Breast epithelium (tissue), 4 donors: Measurements from ENCODE around the gene PSG3. TPM values are rescaled to one million over a fixed set of nuclear protein-coding genes. Genes with fewer than 3 reads are reported as not detected.
"Not testable (repeated sequence)": the region's sequence is repeated elsewhere in the genome, so short reads cannot be mapped to it uniquely, and the experiment has no call there.

Source experiments
- DNase-seq, 2 donors: peaks; one replicate each; pipeline ENCODE4 v3.0.0-alpha.2; 2019; ENCODE audit warnings: low spot score in 2 of 2
- H3K27ac ChIP-seq, 2 donors: fragments of 200-600 bp; sonication (generic) in 1 of 2; one replicate each; pipeline ENCODE4 v1.5.1; 2016 to 2019; ENCODE audit warnings: mild to moderate bottlenecking in 1 of 2
- H3K27me3 ChIP-seq, 2 donors: fragments of 200-600 bp; sonication (generic) in 1 of 2; one replicate each; pipeline versions ENCODE4 v1.5.1 to v1.6.0; 2017 to 2019; ENCODE audit warnings: control low read depth in 1 of 2, mild to moderate bottlenecking in 1 of 2
- H3K36me3 ChIP-seq: fragments of 200-600 bp; one replicate; pipeline ENCODE4 v1.5.1; 2019
- H3K4me1 ChIP-seq, 2 donors: fragments of 200-600 bp; sonication (generic); one replicate each; pipeline ENCODE4 v1.5.1; 2016 to 2019; ENCODE audit warnings: control low read depth in 1 of 2
- H3K4me3 ChIP-seq, 3 donors: fragments of 200-600 bp; sonication (generic); 1 replicate in 2 of 3; 2 replicates in 1 of 3; pipeline ENCODE4 v1.5.1; 2016 to 2019; ENCODE audit warnings: mild to moderate bottlenecking in 3 of 3, moderate library complexity in 2 of 3
- H3K9me3 ChIP-seq, 2 donors: fragments of 200-600 bp; sonication (generic) in 1 of 2; one replicate each; pipeline ENCODE4 v1.5.1; 2016 to 2019; ENCODE audit warnings: control low read depth in 1 of 2
- CTCF ChIP-seq, 3 donors: fragments of 450-650 bp; IDR thresholded peaks; one replicate each; pipeline ENCODE4 v1.5.1; 2016 to 2017; ENCODE audit warnings: antibody characterized with exemption in 3 of 3, mild to moderate bottlenecking in 3 of 3, moderate library complexity in 3 of 3
- POLR2A ChIP-seq: fragments of 450-650 bp; IDR thresholded peaks from one replicate; pipeline ENCODE4 v1.6.1; 2016; ENCODE audit warnings: antibody characterized with exemption, mild to moderate bottlenecking, moderate library complexity
- POLR2AphosphoS5 ChIP-seq, 3 donors: sonication (generic); formaldehyde crosslinking; IDR thresholded peaks; one replicate each; pipeline ENCODE4 v1.6.1; 2017; ENCODE audit warnings: antibody characterized with exemption in 3 of 3
- intact Hi-C: fragments of 100-400 bp; cut with DNase I; formaldehyde crosslinking; loops from one replicate; pipeline ENCODE4 v1.15.1; 2023; ENCODE audit warnings: low total_unique reads
- total RNA-seq, 3 donors: library from RNA; depleted of rRNA; stranded (reverse); fragments of >200 nt; gene quantifications; one replicate each; pipeline ENCODE4 v1.1.0, GENCODE V29; 2016

Gene PSG3
- total RNA-seq, 3 donors from 2014 or later, result not detected

DNA sequence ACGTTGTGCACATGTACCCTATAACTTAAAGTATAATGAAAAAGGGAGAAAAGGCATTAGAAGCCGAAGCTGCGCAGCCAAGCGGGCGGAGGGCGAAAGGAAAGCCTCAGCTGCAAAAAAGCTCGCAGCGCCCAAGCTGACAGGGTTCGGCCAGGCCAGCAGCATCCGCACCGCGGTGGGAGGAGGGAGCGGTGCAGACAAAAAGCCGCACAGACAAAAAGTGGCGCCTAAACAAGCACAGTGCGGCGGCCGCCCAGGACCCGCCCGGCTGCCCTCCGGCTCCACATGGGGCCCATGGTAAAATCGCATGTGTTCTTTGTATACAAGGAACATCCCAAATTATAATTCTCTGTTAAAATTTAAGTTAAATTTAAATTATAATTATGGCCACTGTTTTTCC lies 42.4 kb downstream of the PSG3 start:
- intact Hi-C loops, result no loop called here
- no peaks in the 10 kb centered on the region for H3K4me1 ChIP-seq
- no peak overlapping the region for H3K27ac ChIP-seq
- H3K36me3 ChIP-seq, result no peaks in the 10 kb centered on the region
- no peak overlapping the region for H3K4me3 ChIP-seq
- no peak for DNase-seq
- H3K27me3 ChIP-seq, result no peaks in the 10 kb centered on the region
- H3K9me3 ChIP-seq, result peaks cover 0 to 4% of the 10 kb centered on the region in 2 donors
- TF ChIP-seq POLR2A (no peak), CTCF (IDR thresholded peaks at IDR 0.05) (no peak), POLR2AphosphoS5 (IDR thresholded peaks at IDR 0.05) (no peak)

DNA sequence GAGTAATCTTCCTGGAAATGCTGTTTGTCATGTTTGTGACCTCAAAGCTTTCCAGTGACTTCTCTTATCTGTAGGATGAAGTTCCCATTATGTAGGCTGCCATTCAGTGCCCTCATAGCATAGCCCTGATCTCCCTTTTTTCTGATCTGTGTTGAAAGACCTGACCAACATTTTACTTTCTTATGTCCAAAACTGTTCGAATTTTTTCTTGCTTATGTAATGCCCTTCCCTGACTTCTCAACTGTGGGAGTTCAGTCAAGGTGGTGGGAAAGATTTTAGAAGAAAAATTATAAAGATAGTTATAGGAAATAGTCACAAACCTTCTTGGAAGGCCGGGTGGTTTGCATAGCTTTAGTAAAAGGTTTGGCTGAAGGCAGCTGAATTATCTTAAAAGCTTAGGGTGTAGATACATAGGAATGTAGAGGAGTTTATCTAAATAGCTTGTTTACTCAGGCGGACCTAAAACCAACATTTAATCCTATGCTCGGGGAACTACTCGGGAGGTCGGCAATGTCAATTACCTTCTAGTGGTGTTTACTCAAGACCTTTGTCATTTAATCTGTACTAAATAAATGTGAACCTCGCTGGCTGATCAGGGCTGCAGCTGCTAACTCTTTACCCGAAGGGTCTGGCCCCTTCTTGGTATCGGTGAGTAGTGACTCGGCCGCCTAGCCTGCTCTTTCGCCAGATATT lies 44.3 kb downstream of the PSG3 start:
- Histone ChIP-seq H3K36me3 (no peaks in the 10 kb centered on the region), H3K27ac (no peak overlapping the region), H3K27me3 (no peaks in the 10 kb centered on the region), H3K9me3 (peaks cover 0 to 4% of the 10 kb centered on the region in 2 donors), H3K4me1 (no peaks in the 10 kb centered on the region), H3K4me3 (no peak overlapping the region)
- no peak for DNase-seq
- intact Hi-C loops, result no loop called here
- TF ChIP-seq CTCF (IDR thresholded peaks at IDR 0.05) (no peak), POLR2AphosphoS5 (IDR thresholded peaks at IDR 0.05) (no peak), POLR2A (no peak)

GRCh38 chr19:42693760-42694350 lies 46.4 kb downstream of the PSG3 start:
- no peak for DNase-seq

DNA sequence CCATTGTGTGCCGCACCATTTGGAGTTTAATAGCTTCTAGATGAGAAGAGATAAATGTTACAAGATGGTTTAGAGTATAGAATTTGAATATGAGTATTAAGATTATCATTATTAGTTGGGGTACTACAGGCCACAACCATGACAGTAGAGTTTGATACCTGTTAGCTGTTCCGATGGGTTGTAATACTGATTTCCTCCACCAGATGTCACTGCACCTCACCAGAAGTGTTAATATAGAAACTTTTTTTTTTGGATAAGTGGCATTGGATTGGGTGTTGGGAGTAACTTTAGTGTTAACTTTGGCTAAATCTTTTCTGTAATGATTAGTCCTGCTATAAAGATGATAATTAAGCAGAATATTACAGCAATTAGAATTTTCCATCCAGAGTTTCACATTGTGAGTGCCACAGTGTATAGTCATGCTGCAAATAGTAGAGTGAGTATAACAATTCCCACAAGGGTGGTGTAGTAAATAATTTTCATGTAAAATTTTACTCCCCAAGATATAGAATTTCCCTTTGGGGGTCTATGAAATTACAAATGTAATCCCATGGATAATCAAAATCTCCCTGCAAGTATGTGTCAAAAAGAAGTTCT lies 56.3 kb downstream of the PSG3 start:
- Histone ChIP-seq H3K4me1 (no peaks in the 10 kb centered on the region), H3K27ac (no peak overlapping the region), H3K9me3 (peaks cover 7 to 23% of the 10 kb centered on the region in 2 donors), H3K4me3 (no peak overlapping the region), H3K36me3 (no peaks in the 10 kb centered on the region), H3K27me3 (no peaks in the 10 kb centered on the region)
- TF ChIP-seq CTCF (IDR thresholded peaks at IDR 0.05), result peak in 1 of 3 donors; percentile 28
- TF ChIP-seq POLR2AphosphoS5 (IDR thresholded peaks at IDR 0.05), result no peak
- DNase-seq, result no peak
- intact Hi-C loops, result no loop called here

More at GRCh38 chr19:42693760-42694350, 46.4 kb downstream of the PSG3 start:
- H3K27ac ChIP-seq, result no peak overlapping the region
- H3K4me3 ChIP-seq, result no peak overlapping the region
- no peaks in the 10 kb centered on the region for H3K27me3 ChIP-seq
- no peaks in the 10 kb centered on the region for H3K4me1 ChIP-seq
- peaks cover 0 to 4% of the 10 kb centered on the region in 2 donors for H3K9me3 ChIP-seq
- TF ChIP-seq POLR2AphosphoS5 (IDR thresholded peaks at IDR 0.05) (no peak), POLR2A (no peak), CTCF (IDR thresholded peaks at IDR 0.05) (peak in 1 of 3 donors; percentile 50)
- no peaks in the 10 kb centered on the region for H3K36me3 ChIP-seq
- intact Hi-C loops, result no loop called here

- DNase-seq, H3K9me3 ChIP-seq, intact Hi-C loops, H3K36me3 ChIP-seq, H3K27ac ChIP-seq, H3K4me3 ChIP-seq, H3K4me1 ChIP-seq, H3K27me3 ChIP-seq: not testable (repeated sequence)
Measured at GRCh38 chr19:42676326-42676725, 64.0 kb downstream of the PSG3 start.

- H3K4me1 ChIP-seq, DNase-seq, H3K36me3 ChIP-seq, H3K27ac ChIP-seq, H3K4me3 ChIP-seq, H3K27me3 ChIP-seq, intact Hi-C loops, H3K9me3 ChIP-seq: not testable (repeated sequence)
Measured at GRCh38 chr19:42674549-42674948, 65.7 kb downstream of the PSG3 start.
